Uterus (tissue), 4 donors: ENCODE data around the gene TMED8. TPM values are rescaled to one million over a fixed set of nuclear protein-coding genes. Genes with fewer than 3 reads are reported as not detected.

Source experiments
- DNase-seq, 2 donors: peaks; one replicate each; pipeline ENCODE4 v3.0.0-alpha.2; 2019 to 2020
- H3K27ac ChIP-seq, 2 donors: fragments of 200-600 bp; sonication (generic); 1 replicate in 1 of 2; 2 replicates in 1 of 2; pipeline ENCODE4 v1.5.1; 2016 to 2018
- H3K27me3 ChIP-seq, 2 donors: fragments of 200-600 bp; sonication (generic); one replicate each; pipeline ENCODE4 v1.5.1; 2018 to 2019; ENCODE audit warnings: control low read depth in 1 of 2
- H3K36me3 ChIP-seq, 2 donors: fragments of 200-600 bp; sonication (generic); one replicate each; pipeline ENCODE4 v1.5.1; 2019; ENCODE audit warnings: control low read depth in 1 of 2
- H3K4me1 ChIP-seq, 2 donors: fragments of 200-600 bp; sonication (generic); one replicate each; pipeline ENCODE4 v1.5.1; 2018 to 2019; ENCODE audit warnings: control low read depth in 1 of 2
- H3K4me3 ChIP-seq, 2 donors: fragments of 200-600 bp; sonication (generic); 1 replicate in 1 of 2; 2 replicates in 1 of 2; pipeline ENCODE4 v1.5.1; 2018 to 2019; ENCODE audit warnings: mild to moderate bottlenecking in 1 of 2
- H3K9me3 ChIP-seq, 2 donors: fragments of 200-600 bp; sonication (generic); one replicate each; pipeline ENCODE4 v1.5.1; 2019; ENCODE audit warnings: control low read depth in 1 of 2
- CTCF ChIP-seq, 4 experiments: fragments of 200-600 bp in 2 of 4; fragments of 450-650 bp in 2 of 4; sonication (generic) in 2 of 4; IDR thresholded peaks; one replicate each; pipeline ENCODE4 v1.5.1; 2016 to 2019; ENCODE audit warnings: antibody characterized with exemption in 4 of 4, mild to moderate bottlenecking in 2 of 4, moderate library complexity in 1 of 4
- POLR2A ChIP-seq, 2 donors: fragments of 450-650 bp; IDR thresholded peaks; one replicate each; pipeline ENCODE4 v1.6.1; 2016; ENCODE audit warnings: antibody characterized with exemption in 2 of 2, mild to moderate bottlenecking in 1 of 2, moderate library complexity in 1 of 2
- intact Hi-C: fragments of 100-400 bp; cut with DNase I; formaldehyde crosslinking; loops from one replicate; pipeline ENCODE4 v1.15.1; 2023; ENCODE audit warnings: low total_unique reads
- total RNA-seq, 4 donors: library from RNA; depleted of rRNA in 3 of 4; stranded (reverse); fragments of >200 nt in 3 of 4; gene quantifications; one replicate each; pipeline versions ENCODE4 v1.1.0 to v1.2.4, GENCODE V29; 2014 to 2023
- donor health status: DM: yes; HTN: yes; CAD: no.

The TMED8 gene
- total RNA-seq, 4 donors from 2014 or later = 4.4 to 16.6 (median 10.5) TPM

GRCh38 chr14:77353469-77354141 lies 23.3 kb downstream of the TMED8 start:
- no peak for DNase-seq
- H3K9me3 ChIP-seq = no peaks in the 10 kb centered on the region
- no peak for TF ChIP-seq POLR2A (IDR thresholded peaks at IDR 0.05)
- no peak for TF ChIP-seq CTCF (IDR thresholded peaks at IDR 0.05)
- no peaks in the 10 kb centered on the region for H3K27me3 ChIP-seq
- H3K4me1 ChIP-seq = no peaks in the 10 kb centered on the region
- intact Hi-C loops = no loop called here
- no peak overlapping the region for H3K4me3 ChIP-seq
- no peak overlapping the region for H3K27ac ChIP-seq
- no peaks in the 10 kb centered on the region for H3K36me3 ChIP-seq

- TF ChIP-seq CTCF (IDR thresholded peaks at IDR 0.05) = no peak
- no peak for TF ChIP-seq POLR2A (IDR thresholded peaks at IDR 0.05)
Observed at GRCh38 chr14:77347751-77348150, 29.1 kb downstream of the TMED8 start.

GRCh38 chr14:77346495-77346894 lies 30.4 kb downstream of the TMED8 start:
- no peak for TF ChIP-seq POLR2A (IDR thresholded peaks at IDR 0.05)
- TF ChIP-seq CTCF (IDR thresholded peaks at IDR 0.05) = no peak
- DNase-seq = no peak
- no peak overlapping the region for H3K27ac ChIP-seq
- H3K36me3 ChIP-seq = no peaks in the 10 kb centered on the region
- H3K27me3 ChIP-seq = no peaks in the 10 kb centered on the region
- no peaks in the 10 kb centered on the region for H3K4me1 ChIP-seq
- intact Hi-C loops = no loop called here
- no peak overlapping the region for H3K4me3 ChIP-seq
- no peaks in the 10 kb centered on the region for H3K9me3 ChIP-seq

More at GRCh38 chr14:77347751-77348150, 29.1 kb downstream of the TMED8 start:
- intact Hi-C loops = no loop called here
- no peaks in the 10 kb centered on the region for H3K9me3 ChIP-seq
- DNase-seq = no peak
- no peaks in the 10 kb centered on the region for H3K4me1 ChIP-seq
- peak overlapping the region in 1 of 2 donors; percentile 60 for H3K27ac ChIP-seq
- no peaks in the 10 kb centered on the region for H3K27me3 ChIP-seq
- no peak overlapping the region for H3K4me3 ChIP-seq
- no peaks in the 10 kb centered on the region for H3K36me3 ChIP-seq

GRCh38 chr14:77344377-77344996 lies 32.4 kb downstream of the TMED8 start:
- Histone ChIP-seq H3K36me3 (no peaks in the 10 kb centered on the region), H3K27me3 (no peaks in the 10 kb centered on the region), H3K9me3 (no peaks in the 10 kb centered on the region), H3K4me1 (no peaks in the 10 kb centered on the region), H3K4me3 (no peak overlapping the region), H3K27ac (no peak overlapping the region)
- no peak for DNase-seq
- intact Hi-C loops = no loop called here
- TF ChIP-seq CTCF (IDR thresholded peaks at IDR 0.05) = no peak
- TF ChIP-seq POLR2A (IDR thresholded peaks at IDR 0.05) = no peak

GRCh38 chr14:77343662-77344061 lies 33.2 kb downstream of the TMED8 start:
- Histone ChIP-seq H3K9me3 (no peaks in the 10 kb centered on the region), H3K27me3 (no peaks in the 10 kb centered on the region), H3K4me3 (no peak overlapping the region), H3K4me1 (no peaks in the 10 kb centered on the region), H3K36me3 (no peaks in the 10 kb centered on the region), H3K27ac (no peak overlapping the region)
- DNase-seq = no peak
- TF ChIP-seq CTCF (IDR thresholded peaks at IDR 0.05) (no peak), POLR2A (IDR thresholded peaks at IDR 0.05) (no peak)
- intact Hi-C loops = no loop called here
